Kidney glomerular epithelial cell (primary cell): Measurements from ENCODE around the gene GPS2.
"Not testable (repeated sequence)": the region's sequence is repeated elsewhere in the genome, so short reads cannot be mapped to it uniquely, and the experiment has no call there.

Experiments
- DNase-seq: peaks from one replicate; lab custom pipeline; 2025; lab: John Stamatoyannopoulos, UW

Gene GPS2

DNA sequence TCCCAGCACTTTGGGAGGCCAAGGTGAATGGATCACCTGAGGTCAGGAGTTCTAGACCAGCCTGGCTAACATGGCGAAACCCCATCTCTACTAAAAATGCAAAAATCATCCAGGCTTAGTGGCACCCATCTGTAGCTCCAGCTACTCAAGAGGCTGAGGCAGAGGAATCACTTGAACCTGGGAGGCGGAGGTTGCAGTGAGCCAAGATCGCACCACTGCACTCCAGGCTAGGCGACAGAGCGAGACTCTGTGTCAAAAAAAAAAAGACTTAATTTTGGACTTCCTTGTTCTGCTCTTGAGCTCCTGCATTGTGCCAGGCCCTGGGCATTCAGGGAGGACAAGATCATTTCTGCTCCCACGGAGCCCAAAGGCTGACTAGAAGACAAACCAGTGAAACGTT lies 22.4 kb upstream of the GPS2 start:
- not testable (repeated sequence) for DNase-seq

DNA sequence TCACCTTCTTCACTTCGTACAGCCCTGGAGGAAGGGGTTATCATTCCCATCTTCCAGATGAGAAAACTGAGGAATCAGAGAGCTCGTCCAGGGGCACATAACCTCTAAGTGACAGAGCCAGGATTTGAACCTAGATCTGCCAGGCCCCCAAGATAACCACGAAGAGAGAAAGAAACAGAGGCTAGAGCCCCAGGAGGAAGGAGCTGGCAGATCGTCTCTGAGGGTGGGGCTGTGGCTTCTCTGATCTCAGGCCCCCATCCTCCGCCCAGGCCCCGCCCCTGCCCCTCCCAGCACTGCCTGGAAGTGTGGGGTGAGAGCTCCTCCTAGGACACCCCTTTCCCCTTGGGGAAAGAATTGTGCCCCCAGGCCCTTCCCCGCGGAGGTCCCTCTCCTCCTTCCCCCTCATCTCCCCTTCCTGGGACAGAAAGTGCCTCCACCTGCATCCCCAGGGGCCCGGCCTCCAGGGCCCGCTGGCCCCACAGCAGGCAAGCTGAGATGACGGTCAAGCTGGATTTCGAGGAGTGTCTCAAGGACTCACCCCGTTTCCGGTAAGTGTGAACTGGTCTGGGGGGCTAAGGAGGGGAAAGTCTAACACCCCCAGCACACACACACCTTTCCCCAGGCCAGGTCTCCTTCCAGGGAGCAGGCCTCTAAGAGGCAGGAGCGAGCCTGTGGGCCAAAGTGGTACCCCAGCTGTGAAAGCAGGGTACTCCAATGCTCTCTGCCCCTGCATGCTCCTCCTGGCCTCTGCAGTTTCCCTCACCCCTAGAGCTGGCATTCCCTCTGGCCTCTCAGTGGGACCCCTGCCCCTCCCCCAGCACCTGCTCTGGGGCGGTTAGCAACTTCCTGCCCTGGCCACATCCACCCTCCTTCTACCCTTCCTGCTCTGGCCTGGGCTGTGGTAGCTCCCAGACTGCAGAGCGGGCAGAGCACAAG lies 21.3 kb upstream of the GPS2 start, which contains the start of gene ACAP1:
ACAP1 (plus strand) TSS at position 290 of the 936 bp plus-strand sequence; CDS start at position 496, 206 bp downstream.
- no peak for DNase-seq

DNA sequence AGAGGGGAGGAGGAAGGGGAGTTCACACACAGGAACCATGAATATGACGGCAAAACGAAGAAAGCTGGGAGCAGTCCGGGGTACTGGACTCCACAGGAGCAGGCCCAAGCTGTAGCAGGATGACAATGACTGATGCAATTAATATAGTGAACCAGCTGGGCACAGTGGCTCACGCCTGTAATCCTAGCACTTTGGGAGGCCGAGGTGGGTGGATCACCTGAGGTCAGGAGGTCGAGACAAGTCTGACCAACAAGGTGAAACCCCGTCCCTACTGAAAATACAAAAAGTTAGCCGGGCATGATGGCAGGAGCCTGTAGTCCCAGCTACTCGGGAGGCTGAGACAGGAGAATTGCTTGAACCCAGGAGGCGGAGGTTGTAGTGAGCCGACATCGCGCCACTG lies 20.6 kb upstream of the GPS2 start:
- DNase-seq, result not testable (repeated sequence)

DNA sequence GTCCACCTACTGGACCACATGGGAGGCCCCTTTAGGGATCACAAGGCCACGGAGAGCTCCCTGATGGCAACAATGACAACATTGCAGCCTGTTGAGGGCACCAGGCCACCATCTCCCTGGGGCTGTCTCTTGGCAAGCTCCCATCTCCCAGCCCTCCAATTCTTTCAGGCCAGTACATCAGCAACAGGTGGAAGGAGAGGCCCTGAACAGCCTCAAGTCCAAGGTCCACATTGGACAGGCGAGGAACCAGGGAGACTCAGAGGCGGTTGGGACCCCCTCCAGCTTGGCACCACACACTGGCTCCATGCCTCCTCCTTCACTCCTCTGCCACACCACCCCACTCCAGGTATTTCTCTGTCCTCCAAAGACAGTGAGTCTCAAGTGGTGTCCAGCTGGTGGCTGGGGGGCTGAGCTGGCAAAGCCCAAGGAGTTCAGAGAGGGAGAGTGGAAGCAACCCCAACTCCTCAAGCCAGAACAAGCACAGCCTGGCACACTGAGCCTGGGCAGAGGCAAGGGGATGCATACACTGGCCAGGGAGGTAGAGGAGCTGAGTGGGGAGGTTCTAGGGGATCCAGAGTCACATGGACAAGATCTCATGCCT lies 19.9 kb upstream of the GPS2 start:
- no peak for DNase-seq

DNA sequence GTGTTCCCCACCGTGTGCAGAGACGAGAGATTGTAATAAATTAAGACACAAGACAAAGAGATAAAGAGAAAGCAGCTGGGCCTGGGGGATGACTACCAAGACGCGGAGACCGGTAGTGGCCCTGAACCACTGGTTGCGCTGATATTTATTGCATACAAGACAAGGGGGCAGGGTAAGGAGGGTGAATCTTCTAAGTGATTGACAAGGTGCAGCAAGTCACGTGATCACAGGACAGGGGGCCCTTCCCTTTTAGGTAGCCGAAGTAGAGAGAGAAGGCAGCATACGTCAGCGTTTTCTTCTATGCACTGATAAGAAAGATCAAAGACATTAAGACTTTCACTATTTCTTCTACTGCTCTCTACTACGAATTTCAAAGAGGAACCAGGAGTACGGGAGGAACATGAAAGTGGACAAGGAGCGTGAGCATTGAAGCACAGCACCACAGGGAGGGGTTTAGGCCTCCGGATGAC lies 17.5 kb upstream of the GPS2 start:
- DNase-seq, result not testable (repeated sequence)

DNA sequence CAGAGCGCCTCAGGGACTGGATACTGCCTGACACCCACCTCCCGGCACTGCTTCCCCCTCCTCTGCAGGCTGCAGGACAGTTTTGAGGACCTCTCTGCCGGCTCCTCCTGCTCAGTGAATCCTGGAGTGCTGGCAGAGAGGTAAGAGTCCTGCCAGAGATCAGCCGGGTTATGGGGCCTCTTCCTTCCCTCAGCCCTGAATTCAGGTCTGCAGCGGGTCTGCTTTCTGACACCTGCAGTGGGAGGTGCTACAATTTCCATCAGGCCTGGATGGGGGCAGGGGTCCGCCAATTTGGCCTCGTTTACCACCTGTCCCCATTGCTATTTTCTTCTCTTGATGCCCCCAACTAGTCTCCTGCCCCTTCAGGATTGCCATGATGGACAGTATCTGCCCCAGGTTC lies 17.0 kb upstream of the GPS2 start:
- no peak for DNase-seq

DNA sequence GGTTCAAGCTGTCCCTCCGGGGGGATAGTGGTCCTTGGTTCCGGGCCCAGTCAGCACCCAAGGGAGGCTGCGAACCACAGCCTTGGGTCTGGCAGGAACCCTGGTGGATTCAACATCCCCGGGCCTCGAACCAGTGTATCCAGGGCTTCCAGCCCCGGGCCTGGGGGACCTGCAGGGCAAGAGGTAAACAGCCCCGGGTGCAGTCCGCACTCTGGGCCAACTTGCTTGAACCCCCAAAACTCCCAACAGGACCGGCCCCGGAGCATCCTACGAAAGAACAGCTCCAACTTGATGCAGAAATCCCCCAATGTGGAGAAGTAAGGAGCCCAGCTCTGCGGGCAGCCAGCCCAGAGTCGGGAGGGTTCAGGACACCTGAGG lies 15.5 kb upstream of the GPS2 start:
- no peak for DNase-seq

DNA sequence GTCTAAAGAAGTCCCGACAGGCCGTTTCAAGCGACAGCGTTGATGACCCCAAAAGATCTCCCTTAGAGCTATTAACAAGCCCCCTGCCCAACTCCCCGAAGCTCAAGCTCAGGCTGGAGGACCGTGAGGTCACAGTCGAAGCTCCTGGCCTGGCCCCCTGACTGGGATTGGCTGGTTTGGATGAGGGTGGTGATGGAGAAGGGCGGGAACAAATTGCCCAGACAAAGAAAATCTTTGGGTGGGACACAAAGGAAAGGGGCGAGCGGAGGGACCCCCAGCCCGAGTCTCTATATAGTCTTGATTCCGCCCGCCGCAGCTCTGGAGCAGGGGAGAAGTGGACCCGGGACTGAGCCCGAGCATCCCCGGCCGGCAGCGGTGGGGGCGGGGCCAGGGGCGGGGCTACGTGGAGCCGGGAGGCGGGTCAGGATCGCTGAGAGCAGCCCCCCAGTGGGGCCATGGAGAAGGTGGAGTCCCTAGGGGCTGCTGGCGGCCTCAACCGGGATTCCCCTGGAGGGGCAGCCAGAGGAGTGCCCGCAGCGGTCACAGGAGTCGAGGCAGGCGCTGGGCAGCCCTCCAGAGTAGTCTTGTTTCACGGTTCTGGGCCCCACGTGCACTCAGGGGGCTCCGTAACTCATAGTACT lies 15.0 kb upstream of the GPS2 start:
- peak; percentile 66 for DNase-seq

DNA sequence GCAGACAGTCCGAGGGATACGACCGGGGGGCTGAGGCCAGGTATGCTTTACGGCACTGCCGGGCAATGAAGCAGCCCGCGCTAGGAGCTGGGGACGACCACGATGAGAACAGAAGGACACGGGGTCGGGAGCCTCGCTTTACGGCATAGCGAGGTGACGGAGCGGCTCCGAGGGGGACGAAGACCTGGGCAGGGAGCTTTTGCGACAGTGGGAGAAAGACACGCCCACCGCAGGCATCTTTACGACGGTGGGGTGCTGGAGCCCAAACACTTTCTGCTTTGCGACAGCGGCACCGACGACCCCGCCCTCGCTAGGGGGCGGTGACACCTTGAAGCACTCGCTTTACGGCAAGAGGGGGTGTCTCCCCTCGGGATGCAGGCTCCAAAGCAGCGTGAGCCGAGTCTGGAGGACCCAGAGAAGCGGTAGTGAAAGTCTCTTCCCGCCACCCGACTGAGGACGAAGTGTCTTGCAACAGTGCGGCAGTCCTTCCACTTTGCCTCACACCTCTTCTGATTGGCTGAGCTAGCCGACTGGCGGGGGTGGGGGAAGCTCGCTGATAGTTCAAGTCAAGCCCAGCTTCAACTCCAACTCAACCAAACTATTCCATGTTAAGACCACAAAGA lies 14.3 kb upstream of the GPS2 start:
- peak; percentile 94 for DNase-seq

DNA sequence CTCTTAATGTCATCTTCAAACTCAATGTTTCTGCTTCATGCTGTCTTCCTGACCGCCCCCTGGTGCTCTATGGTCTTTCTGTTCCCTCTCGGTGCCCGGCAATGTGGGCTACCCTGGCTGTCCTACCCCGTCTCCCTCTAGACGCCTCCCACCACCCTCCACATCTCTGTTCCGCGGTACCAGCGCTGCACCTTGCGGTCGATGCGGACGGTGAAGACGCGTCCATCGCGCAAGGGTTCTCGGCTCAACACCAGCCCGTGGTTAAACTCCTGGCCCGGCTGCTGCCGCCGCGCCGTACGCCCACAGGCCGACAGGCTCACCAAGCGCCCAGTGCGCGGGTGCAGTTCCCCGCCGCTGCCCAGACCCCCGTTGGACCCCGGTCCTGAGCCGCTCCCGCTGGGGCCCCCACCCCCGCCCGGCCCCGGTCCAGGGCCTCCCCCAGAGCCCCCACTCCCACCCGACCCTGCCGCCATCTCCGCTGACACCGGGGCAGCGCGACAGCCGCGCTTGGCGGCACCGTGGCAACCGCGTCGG lies 13.7 kb upstream of the GPS2 start, which contains the start of gene NEURL4:
NEURL4 (minus strand) TSS at position 496 of the 534 bp plus-strand sequence; CDS start at position 473, 23 bp downstream.
- no peak for DNase-seq

DNA sequence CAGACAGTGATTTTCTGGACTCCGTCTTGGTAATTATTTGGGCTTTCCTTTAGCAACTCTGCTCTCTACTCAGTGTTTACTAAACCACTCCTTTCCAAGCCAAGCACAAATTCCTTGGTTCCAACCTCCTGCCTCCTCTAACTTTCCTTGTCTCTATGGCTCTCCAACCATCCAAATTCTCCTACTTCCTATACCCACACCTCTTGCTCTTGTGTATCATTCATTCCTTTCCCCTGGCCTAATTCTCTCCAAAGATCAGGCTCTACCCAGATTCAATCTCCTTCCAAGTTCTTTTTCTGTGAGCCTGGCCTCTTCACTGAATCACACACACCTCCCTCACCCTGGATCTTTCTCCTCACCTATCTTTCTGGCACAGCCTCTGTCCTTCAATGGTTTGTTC lies 12.8 kb upstream of the GPS2 start:
- DNase-seq, result no peak

DNA sequence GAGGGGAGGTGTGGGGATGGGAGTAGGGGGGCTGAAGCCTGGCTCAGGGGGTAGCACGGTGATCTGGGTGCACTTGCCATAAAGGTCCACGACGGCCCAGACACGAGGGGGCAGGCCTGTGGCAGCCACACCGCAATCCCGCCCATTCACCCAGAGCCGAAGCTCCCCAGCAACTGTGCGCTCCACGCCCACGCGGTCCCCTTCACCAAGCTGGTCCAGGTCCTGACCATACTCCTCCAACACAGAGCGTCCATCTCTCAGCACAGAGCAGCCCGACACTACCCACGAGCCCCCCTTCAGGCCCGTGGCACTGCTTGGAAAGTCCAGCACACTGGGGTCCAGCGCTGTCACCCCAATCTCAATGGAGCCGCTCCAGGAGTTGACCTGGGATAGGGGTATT lies 12.3 kb upstream of the GPS2 start:
- no peak for DNase-seq

DNA sequence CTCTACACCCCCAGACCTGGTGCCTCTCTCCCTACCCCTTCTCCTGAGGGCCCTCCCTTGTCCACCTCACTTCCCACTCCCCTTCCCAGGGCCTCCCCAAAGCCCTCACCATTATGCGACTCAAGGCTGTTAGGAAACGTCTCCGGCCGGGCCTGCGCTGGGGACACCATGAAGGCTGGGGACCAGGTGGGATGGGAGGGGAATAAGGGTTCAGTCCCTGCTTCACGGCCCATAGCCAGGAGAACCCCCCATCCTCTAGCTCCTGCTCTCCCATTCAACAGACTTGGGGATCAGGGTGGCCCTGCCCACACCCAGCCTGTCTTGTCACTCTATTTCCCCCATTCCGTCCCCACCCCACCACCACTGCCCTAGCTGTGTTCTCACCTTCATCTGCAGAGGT lies 11.9 kb upstream of the GPS2 start:
- no peak for DNase-seq

DNA sequence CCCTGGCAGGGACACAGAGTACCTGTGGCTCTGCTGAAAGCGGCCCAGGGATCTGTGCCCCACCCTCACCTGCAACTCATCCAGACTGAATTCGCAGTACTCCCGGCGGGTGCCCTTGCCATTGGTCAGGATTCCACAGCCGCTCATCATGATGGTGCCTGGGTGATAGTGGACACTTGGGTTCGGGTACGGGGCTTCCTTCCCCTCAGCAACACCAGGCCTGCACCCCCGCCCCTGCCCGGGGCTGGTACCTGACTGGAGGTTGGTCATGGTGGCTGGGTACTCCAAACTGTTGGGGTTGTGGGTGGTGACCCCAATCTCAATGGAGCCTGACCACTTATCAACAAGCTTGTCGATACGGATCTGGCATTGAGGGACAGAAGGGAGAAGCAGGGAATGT lies 11.0 kb upstream of the GPS2 start:
- DNase-seq, result no peak

DNA sequence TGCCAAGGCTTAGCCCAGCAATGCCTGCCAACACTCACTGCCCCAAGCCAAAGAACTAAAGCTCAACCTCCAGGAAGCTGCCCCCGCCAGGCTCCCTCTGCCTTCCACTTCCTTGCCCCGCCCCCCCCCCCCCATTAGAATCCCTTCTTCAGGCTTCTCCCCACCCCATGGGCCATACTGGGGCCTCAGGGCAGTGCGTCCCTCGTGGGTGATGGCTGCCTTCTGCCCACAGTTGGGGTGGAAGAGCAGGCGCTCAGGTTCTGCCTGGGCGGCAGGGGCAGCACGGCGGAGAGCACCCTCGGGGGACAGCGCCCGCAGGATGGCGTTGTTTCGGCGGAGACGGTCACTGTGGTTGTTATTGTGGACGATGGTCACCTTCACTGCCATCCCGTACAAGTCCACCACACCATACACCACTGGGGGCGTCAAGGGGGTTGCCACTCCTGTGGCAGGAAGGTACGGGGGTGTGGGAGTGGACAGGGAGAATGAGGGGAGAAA lies 9.9 kb upstream of the GPS2 start:
- no peak for DNase-seq

DNA sequence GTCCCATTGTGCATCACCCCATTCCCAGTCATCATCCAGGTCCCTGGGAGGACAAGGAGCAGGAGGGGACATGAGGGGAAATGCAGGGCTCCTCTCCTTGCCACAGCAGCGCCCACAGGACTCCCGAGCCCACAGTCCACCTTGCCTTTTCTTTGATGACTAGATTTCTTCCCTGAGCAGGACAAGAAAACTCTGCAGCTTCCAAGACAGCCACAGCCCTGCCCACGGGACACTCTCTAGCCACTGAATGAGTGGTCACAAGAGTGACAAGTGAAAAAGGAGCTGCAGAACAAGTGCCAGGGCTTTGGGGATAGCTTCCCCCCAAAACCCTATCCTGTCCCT lies 9.2 kb upstream of the GPS2 start:
- no peak for DNase-seq

DNA sequence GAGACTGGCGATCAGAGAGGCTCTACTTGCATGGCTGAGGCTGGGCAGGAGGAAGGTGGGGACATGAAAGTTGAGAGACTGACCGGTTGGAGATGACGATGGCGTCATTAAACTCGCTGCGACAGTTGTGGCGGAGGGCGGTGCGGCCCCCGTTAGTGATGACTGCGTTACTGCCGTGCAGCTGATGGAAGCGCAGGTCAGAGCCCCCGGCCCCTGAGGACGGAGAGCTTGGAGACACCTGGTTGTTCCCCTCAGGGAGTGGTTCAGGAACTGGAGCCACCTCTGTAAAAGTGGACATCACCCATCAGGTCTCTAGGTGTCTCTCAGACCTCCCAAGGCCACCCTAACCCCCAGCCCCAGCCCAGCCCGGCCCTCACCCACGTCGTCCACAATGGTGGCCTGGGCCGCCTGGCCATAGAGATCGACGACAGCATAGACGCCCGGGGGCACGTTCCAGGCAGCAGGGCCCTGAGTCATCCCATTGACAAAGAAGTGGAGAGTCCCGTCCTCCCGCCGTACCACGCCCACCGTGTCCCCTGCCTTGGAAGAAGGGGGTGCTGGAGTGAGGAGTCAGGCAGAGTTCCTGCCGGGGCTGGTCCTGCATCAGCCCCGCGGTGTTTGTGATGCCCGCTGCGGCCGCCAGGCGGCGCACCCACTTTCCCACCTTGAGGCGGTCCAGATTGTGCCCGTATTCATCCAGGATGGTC lies 8.7 kb upstream of the GPS2 start:
- DNase-seq, result peak; percentile 36

DNA sequence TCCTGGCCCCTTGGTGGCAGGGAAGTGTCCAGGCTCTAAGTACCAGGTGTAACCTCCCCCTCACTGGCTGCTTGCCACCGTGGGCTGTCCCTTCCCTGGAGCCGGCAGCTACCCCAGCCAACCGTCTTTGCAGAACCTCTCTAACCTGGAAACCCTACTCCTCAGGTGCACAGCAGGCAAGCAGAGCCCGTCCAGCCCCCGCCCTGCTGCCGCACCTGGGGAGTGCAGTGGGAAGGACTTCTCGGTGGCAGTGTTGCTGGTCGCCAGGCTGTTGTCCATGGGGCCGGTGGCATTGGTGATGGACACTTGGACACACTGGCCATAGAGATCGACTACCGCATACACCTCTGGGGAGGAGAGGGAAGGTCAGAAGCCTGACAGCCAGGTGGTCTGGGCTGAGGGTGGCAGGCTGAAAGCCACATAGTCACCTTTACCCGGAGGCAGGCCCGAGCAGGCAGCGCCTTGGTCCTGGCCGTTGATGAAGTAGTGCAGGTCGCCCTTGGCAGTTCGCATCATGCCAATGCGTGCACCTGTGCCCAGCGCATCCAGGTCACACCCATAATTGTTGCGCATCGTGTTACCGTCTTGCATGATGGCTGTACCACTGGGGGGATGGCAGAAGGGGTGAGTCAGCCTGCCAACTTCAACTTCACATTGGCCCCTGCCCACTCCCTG lies 7.5 kb upstream of the GPS2 start:
- DNase-seq, result no peak

DNA sequence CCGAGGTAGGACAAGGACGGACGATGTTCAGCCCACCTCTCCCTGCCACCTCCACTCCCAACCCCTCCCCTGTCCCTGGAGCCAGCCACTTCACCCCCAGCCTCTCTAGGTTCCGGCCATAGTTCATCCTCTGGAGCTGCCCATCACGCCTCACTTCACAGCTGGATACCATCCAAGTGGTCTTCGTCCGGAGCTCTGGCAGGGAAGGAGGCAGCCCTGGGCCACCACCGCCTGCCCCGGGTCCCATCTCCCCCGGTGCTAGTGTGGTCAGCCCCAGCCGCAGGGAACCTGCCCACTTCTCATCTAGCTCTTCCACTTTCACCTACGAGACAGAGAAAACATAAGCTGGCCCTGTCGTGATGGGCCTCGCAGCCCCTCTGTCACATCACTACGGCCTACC lies 6.3 kb upstream of the GPS2 start:
- no peak for DNase-seq

DNA sequence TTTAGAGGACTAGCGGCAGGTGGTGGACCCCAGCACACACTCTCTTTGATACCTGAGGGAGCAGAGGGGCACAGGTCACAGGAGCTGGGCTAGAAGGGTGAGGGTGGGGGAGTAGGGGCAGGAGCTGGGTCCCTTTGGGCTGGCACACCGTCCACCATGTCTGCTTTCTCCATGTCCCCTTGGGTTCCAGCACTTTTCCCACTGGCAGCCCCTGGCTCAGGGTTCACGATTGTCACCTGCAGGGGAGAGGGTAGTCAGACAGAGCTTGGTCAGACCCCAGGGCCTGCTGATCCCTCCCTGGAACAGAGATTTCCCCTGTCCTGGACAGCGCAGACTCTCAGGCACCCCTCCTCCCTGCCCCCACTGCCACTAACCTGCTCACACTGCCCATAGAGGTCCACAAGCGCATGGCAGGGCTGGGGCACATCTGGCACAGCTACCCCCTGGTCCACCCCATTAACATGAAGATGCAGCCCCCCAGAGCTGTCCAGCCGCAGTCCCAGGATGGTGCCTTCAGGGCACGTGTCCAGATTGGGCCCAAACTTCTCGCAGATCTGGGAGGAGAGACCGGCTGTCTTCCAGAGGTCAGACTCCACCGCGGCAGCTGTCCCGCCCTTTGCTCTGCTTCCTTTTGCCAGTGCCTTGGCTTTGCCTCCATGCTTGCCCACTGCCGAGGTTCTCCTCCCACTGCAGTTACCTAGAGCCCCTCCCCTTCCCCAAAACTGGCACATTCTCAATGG lies 3.1 kb upstream of the GPS2 start:
- no peak for DNase-seq
